RWPE1 (cell line): ENCODE data around the gene CDH10.

Source experiments
- CTCF ChIA-PET: fragments of 350-600 bp; sonication (Branson Sonifier 250); formaldehyde crosslinking; extraction: SDS; loops from one replicate; lab custom pipeline; 2021; lab: Yijun Ruan, JAX
- POLR2A ChIA-PET: fragments of 400-600 bp; formaldehyde crosslinking; extraction: SDS; loops from one replicate; lab custom pipeline; 2020; ENCODE audit warnings: antibody characterized with exemption; ENCODE audit not compliant: low non-redundant PET; lab: Yijun Ruan, JAX
- DNase-seq: peaks from one replicate; pipeline ENCODE4 v3.0.0; 2012; ENCODE audit warnings: low spot score
- H3K27ac ChIP-seq: fragments of 450-650 bp; 2 replicates; pipeline ENCODE4 v1.5.1; 2017
- TF ChIP-seq, protein P1 (sequence below): fragments of 450-650 bp; conservative IDR thresholded peaks from 2 replicates; pipeline ENCODE4 v1.5.1; 2017; ENCODE audit warnings: low read depth, mild to moderate bottlenecking

The CDH10 gene

DNA sequence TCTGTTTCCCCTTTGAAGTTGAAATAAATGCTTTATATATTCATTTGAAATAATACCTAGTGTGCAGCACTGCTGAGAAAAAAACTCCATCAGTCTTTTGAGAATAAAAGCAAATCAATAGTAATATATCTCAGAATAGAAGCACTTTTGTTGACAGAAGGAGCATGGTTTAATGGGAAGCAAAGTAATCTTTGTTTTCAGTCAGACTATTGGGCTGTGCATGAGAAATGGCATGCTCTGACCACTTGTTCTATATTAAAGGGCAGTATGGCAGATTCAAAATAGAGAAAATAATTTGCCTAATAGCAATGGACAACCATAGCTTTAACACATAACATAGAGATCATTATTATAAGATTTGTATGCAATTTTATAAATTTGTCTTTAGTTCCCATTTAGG lies 12.4 kb downstream of the CDH10 start:
- CTCF ChIA-PET = interaction anchor here (0.6 kb wide), 1 partner anchor 12 kb away, joined by 5 read pairs; no protein-coding TSS in a partner anchor
- POLR2A ChIA-PET = no interaction called here
- no peak for DNase-seq
- H3K27ac ChIP-seq = no peak overlapping the region
- TF ChIP-seq, protein P1, sequence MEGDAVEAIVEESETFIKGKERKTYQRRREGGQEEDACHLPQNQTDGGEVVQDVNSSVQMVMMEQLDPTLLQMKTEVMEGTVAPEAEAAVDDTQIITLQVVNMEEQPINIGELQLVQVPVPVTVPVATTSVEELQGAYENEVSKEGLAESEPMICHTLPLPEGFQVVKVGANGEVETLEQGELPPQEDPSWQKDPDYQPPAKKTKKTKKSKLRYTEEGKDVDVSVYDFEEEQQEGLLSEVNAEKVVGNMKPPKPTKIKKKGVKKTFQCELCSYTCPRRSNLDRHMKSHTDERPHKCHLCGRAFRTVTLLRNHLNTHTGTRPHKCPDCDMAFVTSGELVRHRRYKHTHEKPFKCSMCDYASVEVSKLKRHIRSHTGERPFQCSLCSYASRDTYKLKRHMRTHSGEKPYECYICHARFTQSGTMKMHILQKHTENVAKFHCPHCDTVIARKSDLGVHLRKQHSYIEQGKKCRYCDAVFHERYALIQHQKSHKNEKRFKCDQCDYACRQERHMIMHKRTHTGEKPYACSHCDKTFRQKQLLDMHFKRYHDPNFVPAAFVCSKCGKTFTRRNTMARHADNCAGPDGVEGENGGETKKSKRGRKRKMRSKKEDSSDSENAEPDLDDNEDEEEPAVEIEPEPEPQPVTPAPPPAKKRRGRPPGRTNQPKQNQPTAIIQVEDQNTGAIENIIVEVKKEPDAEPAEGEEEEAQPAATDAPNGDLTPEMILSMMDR = no peak

DNA sequence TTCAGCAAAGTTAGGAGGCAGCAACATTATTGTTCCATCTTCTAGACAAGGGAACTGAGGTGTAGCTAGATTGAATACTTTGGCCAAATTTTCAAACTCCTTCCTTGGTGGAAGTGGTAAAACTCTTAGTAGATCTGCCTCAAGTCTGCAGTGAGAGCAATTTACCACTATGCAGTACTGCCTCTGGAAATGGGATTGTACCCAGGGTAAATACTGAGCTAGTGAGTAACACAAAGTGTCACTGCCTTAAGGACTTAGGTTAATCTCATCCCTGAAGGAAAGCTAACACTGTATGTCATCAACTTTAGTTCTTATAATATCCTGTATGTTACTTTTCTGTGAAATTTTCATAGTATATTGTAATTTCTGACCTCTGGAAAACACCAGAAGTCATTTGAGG lies 13.9 kb downstream of the CDH10 start:
- no peak overlapping the region for H3K27ac ChIP-seq
- TF ChIP-seq, protein P1 = no peak
- no peak for DNase-seq
- POLR2A ChIA-PET = no interaction called here
- CTCF ChIA-PET = interaction anchor here (0.6 kb wide), 2 partner anchors 446 to 1698 kb away, joined by 3 read pairs; no protein-coding TSS in a partner anchor

DNA sequence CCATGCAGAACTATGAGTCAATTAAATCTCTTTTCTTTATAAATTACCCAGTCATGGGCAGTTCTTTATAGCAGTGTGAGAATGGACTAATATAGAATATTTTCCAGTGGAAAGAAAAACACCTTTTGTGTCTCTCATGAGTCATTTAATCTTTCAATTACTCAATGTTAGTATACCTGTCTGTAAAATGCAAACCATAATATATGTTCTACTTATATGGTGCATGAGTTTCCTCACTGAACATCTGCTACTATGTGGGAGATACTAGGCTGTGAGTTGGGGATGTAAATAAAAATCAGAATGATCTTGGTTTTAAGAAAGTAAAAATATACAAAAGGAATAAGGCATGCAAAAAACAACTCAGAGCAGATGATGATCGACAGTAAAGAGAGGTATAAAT lies 15.0 kb downstream of the CDH10 start:
- H3K27ac ChIP-seq = no peak overlapping the region
- CTCF ChIA-PET = no interaction called here
- POLR2A ChIA-PET = no interaction called here
- TF ChIP-seq, protein P1 = no peak
- no peak for DNase-seq

DNA sequence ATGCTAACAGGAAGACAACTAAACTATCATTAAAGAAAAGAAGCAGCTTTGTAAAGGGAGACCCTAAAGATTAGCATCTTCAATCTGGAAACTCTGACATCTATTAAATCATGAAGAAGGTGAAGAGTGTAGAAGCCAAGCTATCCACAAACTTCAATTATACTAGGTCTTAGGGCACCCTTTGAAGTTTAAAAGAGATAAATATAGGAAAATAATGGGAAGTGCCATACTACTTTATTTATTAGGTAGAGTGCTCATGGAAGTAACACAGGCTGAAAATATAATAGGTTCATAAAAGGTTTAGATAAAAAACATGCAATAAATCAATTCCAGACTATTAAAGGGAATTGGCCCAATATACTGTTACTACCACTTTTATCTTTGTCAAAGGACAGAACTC lies 19.9 kb downstream of the CDH10 start:
- H3K27ac ChIP-seq = no peak overlapping the region
- ChIA-PET POLR2A (no interaction called here), CTCF (no interaction called here)
- no peak for DNase-seq
- TF ChIP-seq, protein P1 = no peak

DNA sequence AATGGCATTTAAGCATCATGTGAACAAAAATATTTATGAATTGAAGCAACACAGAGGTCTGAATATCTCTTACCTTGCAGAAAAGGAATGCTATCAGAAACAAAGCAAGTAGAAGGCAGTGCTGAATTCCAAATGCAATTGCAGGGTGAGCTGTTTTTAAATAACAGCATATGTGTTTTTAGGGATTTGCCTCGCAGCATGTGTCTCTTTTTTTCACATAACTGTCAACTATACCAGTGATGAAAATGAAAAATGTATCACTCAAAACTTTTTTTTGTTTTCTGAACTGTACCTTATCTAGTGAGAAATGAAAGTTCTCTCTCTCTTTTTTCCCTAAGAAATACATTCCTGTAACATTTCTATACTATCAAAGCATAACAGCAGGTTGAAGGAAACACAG lies 21.2 kb downstream of the CDH10 start:
- TF ChIP-seq, protein P1 = no peak
- CTCF ChIA-PET = no interaction called here
- POLR2A ChIA-PET = no interaction called here
- no peak for DNase-seq
- no peak overlapping the region for H3K27ac ChIP-seq

GRCh38 chr5:24623031-24623430 lies 21.7 kb downstream of the CDH10 start:
- H3K27ac ChIP-seq = no peak overlapping the region
- CTCF ChIA-PET = no interaction called here
- POLR2A ChIA-PET = no interaction called here
- TF ChIP-seq, protein P1 = no peak
- DNase-seq = no peak

DNA sequence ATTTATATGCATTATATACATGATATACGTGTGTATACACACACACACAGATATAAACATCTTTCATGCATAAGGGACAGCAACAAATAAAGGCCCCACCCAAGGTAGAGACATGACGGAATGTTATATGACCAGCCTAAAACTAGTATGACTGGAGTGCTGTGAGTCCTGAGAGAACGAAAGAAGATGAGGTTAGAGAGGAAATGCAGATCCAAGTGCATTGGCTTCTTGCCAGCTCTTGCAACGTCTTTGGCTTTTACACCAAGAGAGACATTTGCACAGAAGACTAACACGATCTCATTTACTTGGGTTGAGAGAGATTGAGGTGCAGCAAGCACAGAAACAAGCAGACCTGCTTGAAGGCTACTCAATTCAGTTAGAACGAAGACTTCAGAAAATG lies 23.0 kb downstream of the CDH10 start:
- TF ChIP-seq, protein P1 = no peak
- ChIA-PET CTCF (no interaction called here), POLR2A (no interaction called here)
- DNase-seq = no peak
- no peak overlapping the region for H3K27ac ChIP-seq
